GM10266 (cell line): Measurements from ENCODE around the gene ATP5PD.
"Not testable (repeated sequence)": the region's sequence is repeated elsewhere in the genome, so short reads cannot be mapped to it uniquely, and the experiment has no call there.

Experiments
- DNase-seq: peaks from one replicate; pipeline ENCODE4 v3.0.0; 2012; ENCODE audit errors: extremely low spot score
- TF ChIP-seq, protein P1 (sequence below): IDR thresholded peaks from 2 replicates; pipeline ENCODE4 v1.5.1; 2012; ENCODE audit warnings: mild to moderate bottlenecking, low read depth; ENCODE audit not compliant: control insufficient read depth, insufficient read depth; ENCODE audit errors: missing control alignments

The ATP5PD gene

GRCh38 chr17:75074532-75074931 is 27.8 kb upstream of the ATP5PD start:
- DNase-seq = no peak
- TF ChIP-seq, protein P1, sequence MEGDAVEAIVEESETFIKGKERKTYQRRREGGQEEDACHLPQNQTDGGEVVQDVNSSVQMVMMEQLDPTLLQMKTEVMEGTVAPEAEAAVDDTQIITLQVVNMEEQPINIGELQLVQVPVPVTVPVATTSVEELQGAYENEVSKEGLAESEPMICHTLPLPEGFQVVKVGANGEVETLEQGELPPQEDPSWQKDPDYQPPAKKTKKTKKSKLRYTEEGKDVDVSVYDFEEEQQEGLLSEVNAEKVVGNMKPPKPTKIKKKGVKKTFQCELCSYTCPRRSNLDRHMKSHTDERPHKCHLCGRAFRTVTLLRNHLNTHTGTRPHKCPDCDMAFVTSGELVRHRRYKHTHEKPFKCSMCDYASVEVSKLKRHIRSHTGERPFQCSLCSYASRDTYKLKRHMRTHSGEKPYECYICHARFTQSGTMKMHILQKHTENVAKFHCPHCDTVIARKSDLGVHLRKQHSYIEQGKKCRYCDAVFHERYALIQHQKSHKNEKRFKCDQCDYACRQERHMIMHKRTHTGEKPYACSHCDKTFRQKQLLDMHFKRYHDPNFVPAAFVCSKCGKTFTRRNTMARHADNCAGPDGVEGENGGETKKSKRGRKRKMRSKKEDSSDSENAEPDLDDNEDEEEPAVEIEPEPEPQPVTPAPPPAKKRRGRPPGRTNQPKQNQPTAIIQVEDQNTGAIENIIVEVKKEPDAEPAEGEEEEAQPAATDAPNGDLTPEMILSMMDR = no peak

DNA sequence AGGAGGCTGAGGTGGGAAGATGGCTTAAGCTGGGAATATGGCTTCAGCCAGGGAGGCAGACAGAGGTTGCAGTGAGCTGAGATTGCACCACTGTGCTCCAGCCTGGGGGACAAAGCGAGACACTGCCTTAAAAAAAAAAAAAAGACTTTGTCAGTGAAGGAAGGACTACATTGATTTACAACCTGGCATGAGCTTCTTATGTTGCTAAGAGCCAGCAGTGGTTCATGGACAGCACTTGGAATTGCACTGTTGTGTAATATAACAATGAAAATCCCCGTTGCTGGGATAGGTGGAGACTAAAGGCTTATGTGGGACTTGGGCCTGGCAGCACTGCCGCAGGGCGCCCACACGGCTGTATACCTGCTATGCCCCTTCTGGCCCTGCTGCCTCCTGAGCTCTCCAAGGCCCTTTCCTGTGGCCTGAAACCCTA is 26.9 kb upstream of the ATP5PD start:
- TF ChIP-seq, protein P1 = no peak
- DNase-seq = no peak

- not testable (repeated sequence) for DNase-seq
Measured at GRCh38 chr17:75072909-75073308, 26.1 kb upstream of the ATP5PD start.

DNA sequence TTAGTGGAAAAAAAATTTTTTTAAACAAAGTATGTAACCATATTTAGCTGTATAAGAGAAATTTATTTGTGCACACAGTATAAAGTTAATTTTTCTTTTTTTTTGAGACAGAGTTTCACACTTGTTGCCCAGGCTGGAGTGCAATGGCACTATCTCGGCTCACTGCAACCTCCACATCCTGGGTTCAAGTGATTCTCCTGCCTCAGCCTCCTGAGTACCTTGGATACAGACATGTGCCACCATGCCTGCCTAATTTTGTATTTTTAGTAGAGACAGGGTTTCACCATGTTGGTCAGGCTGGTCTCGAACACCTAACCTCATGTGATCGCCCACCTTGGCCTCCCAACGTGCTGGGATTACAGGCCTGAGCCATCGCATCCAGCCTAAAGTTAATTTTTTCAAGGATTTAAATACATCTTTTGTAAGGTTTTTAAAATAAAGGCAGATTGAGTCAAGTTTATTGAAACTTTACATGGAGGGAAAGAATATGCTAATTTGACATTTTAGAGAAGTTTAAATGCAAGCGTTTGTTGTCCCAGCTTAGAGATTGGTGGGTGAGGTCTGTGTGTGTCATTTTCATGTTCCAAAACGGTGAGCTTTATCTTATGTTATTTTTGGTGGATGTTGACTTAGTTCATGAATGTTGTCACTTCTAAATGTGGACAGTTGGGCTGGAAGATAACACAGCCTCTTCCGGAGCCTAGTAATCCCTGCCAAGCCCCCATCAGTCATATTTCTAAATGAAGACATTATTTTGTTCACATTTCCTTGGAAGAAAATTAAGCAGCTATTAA is 24.9 kb upstream of the ATP5PD start:
- not testable (repeated sequence) for DNase-seq

DNA sequence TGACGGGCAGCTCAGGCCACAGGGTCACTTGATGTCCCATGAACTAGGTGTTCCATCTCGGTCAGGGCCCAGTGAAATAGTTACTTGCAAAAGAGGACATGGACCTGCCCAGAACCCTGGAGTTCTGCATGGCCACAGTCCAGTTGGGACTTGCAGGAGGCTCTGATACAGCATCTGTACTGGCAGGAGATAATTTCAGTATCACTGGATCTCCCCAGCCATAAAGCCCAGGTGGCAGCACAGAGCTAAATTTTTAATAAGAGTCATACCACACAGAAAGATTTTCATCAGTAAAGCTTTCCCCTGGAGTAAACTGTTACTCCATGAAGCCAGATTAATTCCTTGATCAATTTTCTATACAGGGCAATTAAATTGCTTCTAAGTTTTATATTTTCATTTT is 23.0 kb upstream of the ATP5PD start:
- TF ChIP-seq, protein P1 = peak; percentile 43
- no peak for DNase-seq

DNA sequence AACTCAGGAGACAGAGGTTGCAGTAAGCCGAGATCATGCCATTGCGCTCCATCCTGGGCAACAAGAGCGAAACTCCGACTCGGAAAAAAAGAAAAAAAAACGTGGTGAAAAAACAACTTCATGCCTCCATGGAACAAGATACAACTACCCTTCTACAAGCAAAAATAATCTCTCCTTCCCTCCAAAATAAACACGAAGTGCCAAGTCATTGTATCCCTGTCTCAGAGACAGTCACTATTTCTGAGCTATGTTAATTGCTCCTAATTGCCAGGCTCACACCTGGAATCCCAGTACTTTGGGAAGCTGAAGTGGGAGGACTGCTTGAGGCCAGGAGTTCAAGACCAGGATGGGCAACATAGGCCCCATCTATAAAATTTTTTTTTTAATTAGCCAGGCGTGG is 22.0 kb upstream of the ATP5PD start:
- DNase-seq = no peak
- TF ChIP-seq, protein P1 = no peak

- TF ChIP-seq, protein P1 = no peak
- DNase-seq = no peak
Measured at GRCh38 chr17:75067856-75068255, 21.1 kb upstream of the ATP5PD start.

DNA sequence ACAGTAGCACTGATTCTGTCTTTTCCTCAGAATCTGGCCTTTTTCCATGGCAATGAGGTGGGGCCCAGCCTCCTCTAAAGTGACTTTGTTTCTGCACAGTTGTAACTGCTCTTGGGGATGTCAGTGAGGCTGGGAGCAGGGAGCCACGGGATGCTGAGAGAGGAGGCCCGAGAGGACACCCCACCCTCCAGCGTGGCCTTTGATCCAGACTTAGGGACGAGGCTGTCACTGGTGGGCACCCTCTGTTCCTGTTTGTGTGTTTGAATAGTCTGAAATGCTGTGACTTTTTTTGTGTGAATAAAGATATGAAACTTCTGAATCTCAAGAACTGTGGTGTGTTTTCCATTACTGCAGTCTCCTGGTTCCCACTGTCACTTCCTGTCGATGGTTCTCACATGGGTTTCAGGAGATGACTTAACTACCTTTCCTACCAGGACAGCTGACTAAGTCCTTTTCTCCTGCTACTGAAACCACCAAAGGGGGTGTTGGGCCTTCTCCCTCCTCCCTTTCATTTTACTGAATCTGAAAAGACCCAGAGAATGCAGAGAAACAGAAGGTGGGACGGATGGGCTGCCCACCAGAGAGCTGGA is 18.9 kb upstream of the ATP5PD start:
- peak; percentile 84 for DNase-seq
- TF ChIP-seq, protein P1 = no peak
